SK-N-MC (cell line): ENCODE measurements around the gene SSC5D.

Experiments used
- EZH2 ChIP-seq: fragments of 200-600 bp; sonication (generic); IDR thresholded peaks from one replicate; pipeline ENCODE4 v1.6.1; 2017; ENCODE audit warnings: antibody characterized with exemption
- FOXP2 ChIP-seq: optimal IDR thresholded peaks from 2 replicates; pipeline ENCODE3; 2011; ENCODE audit warnings: mild to moderate bottlenecking, moderate library complexity; ENCODE audit not compliant: insufficient read depth; ENCODE audit errors: extremely low read length, control extremely low read depth
- POLR2AphosphoS5 ChIP-seq: IDR thresholded peaks from 2 replicates; pipeline ENCODE4 v1.6.1; 2012; ENCODE audit warnings: mild to moderate bottlenecking, low read depth, low read length, borderline replicate concordance

DNA sequence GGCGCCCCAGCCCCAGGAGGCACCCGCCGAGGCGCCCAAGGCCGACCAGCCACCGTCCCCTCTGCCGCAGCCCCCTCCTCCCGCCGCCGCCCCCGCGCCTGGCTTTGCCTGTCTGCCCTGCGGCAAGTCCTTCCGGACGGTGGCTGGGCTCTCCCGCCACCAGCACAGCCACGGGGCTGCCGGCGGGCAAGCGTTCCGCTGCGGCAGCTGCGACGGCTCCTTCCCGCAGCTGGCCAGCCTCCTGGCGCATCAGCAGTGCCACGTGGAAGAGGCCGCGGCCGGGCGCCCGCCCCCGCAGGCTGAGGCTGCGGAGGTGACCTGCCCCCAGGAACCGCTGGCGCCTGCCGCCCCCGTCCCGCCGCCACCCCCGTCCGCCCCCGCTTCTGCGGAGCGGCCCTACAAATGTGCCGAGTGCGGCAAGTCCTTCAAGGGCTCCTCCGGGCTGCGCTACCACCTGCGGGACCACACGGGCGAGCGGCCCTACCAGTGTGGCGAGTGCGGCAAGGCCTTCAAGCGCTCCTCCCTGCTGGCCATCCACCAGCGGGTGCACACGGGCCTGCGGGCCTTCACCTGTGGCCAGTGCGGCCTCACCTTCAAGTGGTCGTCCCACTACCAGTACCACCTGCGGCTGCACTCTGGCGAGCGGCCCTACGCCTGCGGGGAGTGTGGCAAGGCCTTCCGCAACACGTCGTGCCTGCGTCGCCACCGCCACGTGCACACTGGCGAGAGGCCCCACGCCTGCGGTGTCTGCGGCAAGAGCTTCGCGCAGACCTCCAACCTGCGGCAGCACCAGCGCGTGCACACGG lies 5.9 kb upstream of the SSC5D start:
- TF ChIP-seq EZH2 (no peak), POLR2AphosphoS5 (no peak), FOXP2 (no peak)
